C1 segment of cervical spinal cord (tissue), 14 donors: ENCODE results near the gene CMTM4.
"Not testable (repeated sequence)": the region's sequence is repeated elsewhere in the genome, so short reads cannot be mapped to it uniquely, and the experiment has no call there.

ENCODE experiments used
- DNase-seq, 14 donors: peaks; one replicate each; lab custom pipeline; 2025; lab: John Stamatoyannopoulos, UW

Gene CMTM4

GRCh38 chr16:66616592-66616991, 80.0 kb downstream of the CMTM4 start:
- no peak for DNase-seq

DNA sequence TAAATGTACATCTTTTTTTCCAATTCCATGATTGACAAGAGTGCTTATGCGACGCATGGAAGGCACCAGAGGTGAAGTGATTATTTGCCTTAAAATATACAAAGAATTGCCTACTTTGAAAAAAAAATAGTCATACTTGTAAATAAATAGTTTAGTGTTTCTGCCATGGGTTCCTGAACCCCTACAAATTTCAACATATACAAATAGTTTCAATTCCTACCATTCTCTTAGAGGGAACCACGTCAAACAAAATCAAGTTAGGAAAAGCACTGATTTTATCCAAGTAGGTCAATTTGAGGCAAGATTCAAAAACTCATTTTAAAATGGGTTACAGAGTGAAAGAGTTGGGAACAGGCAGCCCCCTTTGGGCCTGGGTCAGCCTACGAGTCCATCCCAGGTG, 80.4 kb downstream of the CMTM4 start:
- no peak for DNase-seq

GRCh38 chr16:66614161-66614802, 82.3 kb downstream of the CMTM4 start:
- DNase-seq, result no peak

GRCh38 chr16:66612422-66612821, 84.1 kb downstream of the CMTM4 start:
- DNase-seq, result peak in 8 of 14 donors; percentile 26 to 73 (median 46)

- DNase-seq, result not testable (repeated sequence)
Observed at GRCh38 chr16:66611911-66612310, 84.6 kb downstream of the CMTM4 start.

GRCh38 chr16:66610111-66610820, 86.3 kb downstream of the CMTM4 start:
- peak in 1 of 14 donors; percentile 14 for DNase-seq

- DNase-seq, result no peak
Observed at GRCh38 chr16:66609139-66609510, 87.4 kb downstream of the CMTM4 start.

DNA sequence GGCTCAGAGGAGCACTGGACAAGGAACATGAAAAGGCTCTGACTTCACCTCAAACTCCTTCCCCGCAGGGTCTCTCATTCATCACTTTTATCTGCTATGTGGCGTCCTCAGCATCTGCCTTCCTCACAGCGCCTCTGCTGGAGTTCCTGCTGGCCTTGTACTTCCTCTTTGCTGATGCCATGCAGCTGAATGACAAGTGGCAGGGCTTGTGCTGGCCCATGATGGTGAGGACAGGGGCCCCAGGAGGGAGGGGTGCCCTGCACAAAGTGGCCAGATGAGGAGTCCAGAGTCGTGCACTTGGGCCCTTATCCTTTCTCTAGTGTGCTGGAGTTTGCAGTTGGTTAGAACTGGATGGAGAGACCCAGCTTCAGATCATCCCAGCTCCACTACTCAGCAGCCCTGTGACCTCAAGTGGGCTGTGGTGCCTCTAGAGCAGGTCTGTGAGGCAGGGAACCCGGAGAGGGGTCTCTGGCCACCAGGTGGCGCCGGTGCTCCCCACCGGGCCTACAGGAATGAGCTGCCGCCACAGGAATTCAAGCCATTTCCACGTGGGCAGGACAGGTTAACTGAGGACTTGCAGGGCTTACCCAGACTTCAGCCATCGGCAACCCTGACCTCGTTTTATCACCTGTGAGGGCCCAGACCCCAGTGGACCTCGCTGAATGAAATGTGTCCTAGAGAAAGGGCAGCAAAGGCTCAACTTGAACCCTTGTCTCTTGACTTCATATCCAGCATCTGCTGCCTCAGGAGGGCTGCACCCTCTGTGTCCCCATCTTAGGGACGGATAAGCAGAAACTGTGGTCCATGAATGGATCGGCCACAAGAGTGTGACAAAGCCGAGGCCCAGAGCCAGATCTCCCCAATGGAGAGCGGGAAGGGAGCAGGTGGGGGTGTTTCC, 88.1 kb downstream of the CMTM4 start:
- peak in 12 of 14 donors; percentile 23 to 80 (median 44) for DNase-seq

- peak in 1 of 14 donors; percentile 9 for DNase-seq
Observed at GRCh38 chr16:66605979-66606751, 90.4 kb downstream of the CMTM4 start.

- DNase-seq, result peak in 5 of 14 donors; percentile 37 to 70 (median 61)
Observed at GRCh38 chr16:66605177-66605978, 91.2 kb downstream of the CMTM4 start.

DNA sequence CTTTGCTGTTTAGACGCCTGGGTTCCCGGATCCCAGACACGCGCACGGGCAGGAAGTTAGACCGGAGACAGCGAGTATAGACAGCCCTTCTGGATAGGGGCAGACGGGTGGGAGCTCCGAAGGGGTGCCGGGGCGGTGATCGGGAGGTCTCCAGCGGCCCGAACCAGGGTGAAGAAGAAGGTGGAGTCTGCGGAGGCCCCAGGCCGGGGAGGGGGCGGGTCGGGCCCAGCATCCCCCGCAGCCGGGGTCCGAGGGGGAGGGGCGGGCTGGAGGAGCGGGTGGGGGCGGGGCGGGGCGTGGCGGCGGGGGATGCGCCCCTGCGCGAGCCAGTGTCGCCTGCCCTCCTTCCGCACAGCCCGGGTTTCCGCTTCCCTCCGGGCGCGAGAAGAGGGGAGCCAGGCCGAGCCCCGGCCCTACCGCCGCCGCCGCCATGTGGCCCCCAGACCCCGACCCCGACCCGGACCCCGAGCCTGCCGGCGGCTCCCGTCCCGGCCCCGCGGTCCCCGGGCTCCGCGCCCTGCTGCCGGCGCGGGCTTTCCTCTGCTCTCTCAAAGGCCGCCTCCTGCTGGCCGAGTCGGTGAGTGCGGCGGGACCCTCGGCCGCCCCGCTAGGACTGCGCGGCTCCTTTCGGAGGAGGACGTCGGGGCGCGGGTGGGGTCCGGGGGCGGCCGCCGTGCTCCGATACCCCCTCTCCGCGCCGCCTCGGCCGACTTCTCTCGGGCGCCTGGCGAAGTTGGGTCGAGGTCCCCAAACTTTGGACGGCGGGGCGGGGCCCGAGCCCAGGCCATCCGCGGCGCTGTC, 92.0 kb downstream of the CMTM4 start, which contains the start of gene CMTM3:
Gene CMTM3, plus strand, starts transcription at position 329 of the 801 bp plus-strand sequence. Its CDS starts 102 bp downstream, at position 431.
- peak in 10 of 14 donors; percentile 32 to 80 (median 57) for DNase-seq

DNA sequence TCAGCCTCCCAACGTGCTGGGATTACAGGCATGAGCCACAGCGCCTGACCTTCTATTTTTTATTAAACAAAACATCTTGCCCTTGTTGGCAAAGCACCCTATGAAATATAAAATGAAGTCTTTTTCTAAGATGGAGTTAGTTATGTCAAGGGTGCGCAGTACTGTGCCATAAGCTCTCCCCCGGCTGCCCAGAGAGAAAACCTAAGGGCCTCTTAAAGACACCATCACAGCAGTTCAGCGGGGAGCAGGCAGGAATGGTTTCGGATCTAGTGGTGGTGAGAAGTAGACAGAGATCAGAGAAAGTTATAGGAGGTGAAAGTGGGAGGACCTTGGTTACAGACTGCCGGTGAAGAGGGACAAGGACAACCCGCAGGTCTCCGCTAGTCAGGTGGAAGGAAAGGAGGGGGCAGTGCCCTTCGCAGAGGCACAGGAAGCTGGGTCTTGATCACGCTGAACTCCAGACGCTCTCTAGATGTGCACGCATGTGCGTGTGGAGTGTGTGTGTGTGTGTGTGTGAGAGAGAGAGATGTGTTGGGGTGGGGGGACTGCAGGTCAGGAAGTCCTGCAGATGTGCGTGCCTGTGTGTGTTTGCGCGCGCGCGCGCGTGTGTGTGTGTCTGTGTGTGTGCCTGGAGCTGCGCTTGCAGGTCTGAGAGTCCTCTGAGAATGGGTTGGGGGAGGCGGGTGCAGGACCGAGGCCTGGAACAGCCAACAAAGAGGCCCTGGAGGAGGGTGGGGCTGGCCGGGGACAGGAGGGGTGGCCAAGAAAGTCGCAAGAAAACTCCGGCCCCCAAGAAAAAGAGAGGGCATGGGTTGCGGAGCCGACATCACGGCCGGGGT, 92.8 kb downstream of the CMTM4 start:
- DNase-seq, result peak in 7 of 14 donors; percentile 40 to 71 (median 66)

- DNase-seq, result no peak
Observed at GRCh38 chr16:66601471-66601870, 95.1 kb downstream of the CMTM4 start.

GRCh38 chr16:66600477-66600876, 96.1 kb downstream of the CMTM4 start:
- DNase-seq, result no peak

GRCh38 chr16:66599726-66600125, 96.8 kb downstream of the CMTM4 start:
- DNase-seq, result no peak

GRCh38 chr16:66598111-66598510, 98.4 kb downstream of the CMTM4 start:
- no peak for DNase-seq

- DNase-seq, result no peak
Observed at GRCh38 chr16:66596986-66597848, 99.3 kb downstream of the CMTM4 start.

DNA sequence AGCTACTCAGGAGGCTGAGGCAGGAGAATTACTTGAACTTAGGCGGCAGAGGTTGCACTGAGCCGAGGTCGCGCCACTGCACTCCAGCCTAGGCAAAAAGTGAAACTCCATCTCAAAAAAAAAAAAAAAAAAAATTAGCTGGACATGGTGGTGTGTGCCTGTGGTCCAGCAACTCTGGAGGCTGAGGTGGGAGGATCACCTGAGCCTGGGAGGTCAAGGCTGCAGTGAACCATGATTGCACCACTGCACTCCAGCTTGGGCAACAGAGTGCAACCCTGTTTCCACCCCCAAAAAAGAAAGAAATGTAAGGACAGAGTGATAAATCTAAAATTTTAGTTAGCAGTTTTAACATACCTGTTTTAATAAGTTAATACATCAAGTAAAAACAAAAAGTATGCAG, 100.0 kb downstream of the CMTM4 start:
- not testable (repeated sequence) for DNase-seq
